Subcutaneous abdominal adipose tissue (tissue), 5 donors: ENCODE results near the gene CLCN6.

Experiments
- H3K27ac ChIP-seq: one replicate; pipeline ENCODE4 v1.7.0; 2013; ENCODE audit warnings: low read depth, mild to moderate bottlenecking, inconsistent platforms, low read length, moderate library complexity
- H3K27me3 ChIP-seq, 5 donors: one replicate each; pipeline ENCODE4 v1.7.0; 2013; ENCODE audit warnings: low read length in 5 of 5, inconsistent platforms in 1 of 5; ENCODE audit not compliant: control insufficient read depth in 5 of 5, insufficient read depth in 4 of 5
- H3K36me3 ChIP-seq, 5 donors: one replicate each; pipeline ENCODE4 v1.7.0; 2013; ENCODE audit warnings: low read length in 5 of 5; ENCODE audit not compliant: control insufficient read depth in 5 of 5, insufficient read depth in 5 of 5
- H3K4me1 ChIP-seq, 5 donors: one replicate each; pipeline ENCODE4 v1.7.0; 2013; ENCODE audit warnings: low read length in 5 of 5, mild to moderate bottlenecking in 3 of 5, moderate library complexity in 1 of 5; ENCODE audit not compliant: control insufficient read depth in 5 of 5, insufficient read depth in 5 of 5
- H3K4me3 ChIP-seq, 5 donors: one replicate each; pipeline ENCODE4 v1.7.0; 2013; ENCODE audit warnings: low read length in 5 of 5, low read depth in 1 of 5
- H3K9ac ChIP-seq, 5 donors: one replicate each; pipeline ENCODE4 v1.7.0; 2013; ENCODE audit warnings: low read length in 5 of 5, mild to moderate bottlenecking in 4 of 5, moderate library complexity in 3 of 5
- H3K9me3 ChIP-seq, 5 donors: one replicate each; pipeline ENCODE4 v1.7.0; 2013; ENCODE audit warnings: low read length in 5 of 5; ENCODE audit not compliant: control insufficient read depth in 5 of 5
- donor health status: healthy.
- donor health status: healthy.
- donor health status: healthy.
- donor health status: healthy.
- donor health status: healthy.

CLCN6 gene

DNA sequence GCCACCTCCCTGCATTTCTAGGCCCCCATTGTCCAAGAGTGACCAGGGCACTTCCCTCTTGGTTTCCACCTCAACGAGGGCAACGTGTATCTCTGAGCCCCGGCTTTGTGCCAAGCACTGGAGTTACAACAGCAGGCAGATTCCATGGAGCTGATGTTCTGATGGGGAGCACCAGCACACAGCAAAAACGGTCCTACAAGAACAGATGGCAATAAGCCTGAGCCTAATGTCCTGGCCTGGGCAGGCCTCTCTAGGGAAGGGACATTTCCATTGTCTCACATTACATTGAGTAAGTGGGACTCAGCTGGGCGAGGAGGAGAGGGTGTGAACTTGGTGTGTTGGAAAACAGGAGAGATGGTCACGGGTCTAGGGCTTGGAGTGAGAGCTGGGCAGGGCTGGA, 79.9 kb downstream of the CLCN6 start:
- no peak overlapping the region for H3K4me3 ChIP-seq
- no peak overlapping the region for H3K9ac ChIP-seq
- H3K27ac ChIP-seq = no peak overlapping the region
- peaks cover 0 to 14% (median 1%) of the 10 kb centered on the region in 5 donors for H3K4me1 ChIP-seq
- no peaks in the 10 kb centered on the region for H3K36me3 ChIP-seq
- H3K9me3 ChIP-seq = no peaks in the 10 kb centered on the region
- H3K27me3 ChIP-seq = peaks cover 0 to 16% (median 8%) of the 10 kb centered on the region in 5 donors

DNA sequence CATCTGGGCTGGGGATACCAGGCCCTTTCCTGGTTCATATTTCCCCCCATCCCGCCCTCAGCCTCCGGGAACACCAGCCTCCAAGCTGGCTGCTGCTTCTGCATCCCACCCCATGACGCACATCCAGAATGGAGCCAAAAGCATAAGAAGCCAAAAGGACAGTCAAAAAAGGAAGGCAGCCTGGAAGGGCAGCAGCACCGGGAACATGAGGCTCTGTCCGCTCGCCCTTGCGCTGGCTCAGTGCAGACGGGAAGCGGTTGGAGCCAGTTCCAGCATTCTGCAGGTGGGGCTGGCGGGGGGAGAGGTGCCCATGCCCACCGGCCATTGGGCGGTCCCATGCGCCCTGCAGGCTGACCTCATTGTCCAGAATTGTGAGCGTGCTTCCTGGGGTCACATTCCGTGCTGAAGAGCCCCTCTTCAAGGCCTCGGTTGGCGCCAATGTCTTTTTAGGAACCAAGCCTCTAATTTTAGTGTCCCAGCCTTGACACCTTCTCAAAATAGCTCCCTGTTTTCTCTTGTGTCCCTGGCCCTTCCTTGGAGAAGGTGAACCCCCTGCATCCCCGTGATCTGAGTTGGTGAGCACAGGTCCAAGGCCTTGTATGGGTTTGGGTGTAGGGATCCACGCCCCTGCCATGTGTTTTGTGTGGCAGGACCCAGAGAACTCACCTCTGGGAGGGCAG, 81.1 kb downstream of the CLCN6 start:
- Histone ChIP-seq H3K4me3 (no peak overlapping the region), H3K36me3 (no peaks in the 10 kb centered on the region), H3K9ac (no peak overlapping the region), H3K27ac (no peak overlapping the region), H3K27me3 (peaks cover under 1 to 16% (median 7%) of the 10 kb centered on the region in 5 donors), H3K4me1 (peaks cover 0 to 7% (median 0%) of the 10 kb centered on the region in 5 donors), H3K9me3 (no peaks in the 10 kb centered on the region)

DNA sequence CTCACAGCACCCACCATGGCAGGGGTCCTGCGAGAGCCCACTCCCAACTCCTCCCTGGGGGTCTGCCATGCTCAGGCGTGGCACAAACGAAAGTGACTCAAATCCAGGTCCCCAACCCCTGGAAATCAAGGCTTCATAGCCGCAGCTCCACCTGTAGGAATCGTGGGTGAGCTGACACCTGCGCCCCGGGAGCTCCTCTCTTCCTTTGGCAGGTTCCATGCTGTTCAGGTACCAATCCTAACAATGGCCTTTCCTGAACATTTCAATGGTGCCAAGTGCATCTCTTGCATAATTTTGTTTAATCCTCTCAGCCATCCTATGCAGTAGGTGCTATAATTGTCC, 81.6 kb downstream of the CLCN6 start:
- no peak overlapping the region for H3K27ac ChIP-seq
- H3K4me1 ChIP-seq = peaks cover 0 to 7% (median 0%) of the 10 kb centered on the region in 5 donors

DNA sequence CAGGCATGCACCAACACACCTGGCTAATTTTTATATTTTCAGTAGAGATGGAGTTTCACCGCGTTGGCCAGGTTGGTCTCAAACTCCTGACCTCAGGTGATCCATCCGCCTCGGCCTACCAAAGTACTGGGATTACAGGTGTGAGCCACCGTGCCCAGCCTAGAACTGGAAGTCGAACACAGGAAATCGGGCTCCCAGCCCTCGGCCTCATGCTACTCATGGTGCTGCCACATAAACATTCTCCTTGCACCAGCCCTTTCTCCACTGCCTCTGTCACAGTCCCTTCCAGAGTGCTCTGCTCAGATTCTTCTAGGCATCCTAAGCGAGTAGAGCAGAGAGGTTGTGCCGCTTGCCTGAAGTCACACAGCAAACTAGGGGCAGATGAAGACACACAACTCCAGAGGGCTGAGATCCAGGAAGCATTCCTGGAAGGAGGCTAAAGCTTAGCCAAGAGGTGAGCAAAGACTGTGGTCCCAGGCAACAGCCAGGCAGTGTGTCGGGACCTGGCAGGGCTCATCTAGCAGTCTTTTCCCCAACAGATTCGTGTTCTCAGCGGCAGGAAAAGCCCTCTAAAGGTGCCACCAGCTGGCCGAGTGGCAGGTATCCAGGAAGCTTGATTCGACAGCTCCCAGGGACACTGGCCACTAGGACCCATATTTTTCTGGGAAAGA, 82.3 kb downstream of the CLCN6 start:
- Histone ChIP-seq H3K9me3 (no peaks in the 10 kb centered on the region), H3K27ac (no peak overlapping the region), H3K27me3 (peaks cover 3 to 10% (median 4%) of the 10 kb centered on the region in 5 donors), H3K9ac (no peak overlapping the region), H3K36me3 (no peaks in the 10 kb centered on the region), H3K4me3 (no peak overlapping the region), H3K4me1 (peaks cover 0 to 2% (median 0%) of the 10 kb centered on the region in 5 donors)

More for the DNA sequence above, 81.6 kb downstream of the CLCN6 start:
- Histone ChIP-seq H3K27me3 (peaks cover 4 to 16% (median 7%) of the 10 kb centered on the region in 5 donors), H3K9ac (no peak overlapping the region), H3K9me3 (no peaks in the 10 kb centered on the region), H3K4me3 (no peak overlapping the region), H3K36me3 (no peaks in the 10 kb centered on the region)

DNA sequence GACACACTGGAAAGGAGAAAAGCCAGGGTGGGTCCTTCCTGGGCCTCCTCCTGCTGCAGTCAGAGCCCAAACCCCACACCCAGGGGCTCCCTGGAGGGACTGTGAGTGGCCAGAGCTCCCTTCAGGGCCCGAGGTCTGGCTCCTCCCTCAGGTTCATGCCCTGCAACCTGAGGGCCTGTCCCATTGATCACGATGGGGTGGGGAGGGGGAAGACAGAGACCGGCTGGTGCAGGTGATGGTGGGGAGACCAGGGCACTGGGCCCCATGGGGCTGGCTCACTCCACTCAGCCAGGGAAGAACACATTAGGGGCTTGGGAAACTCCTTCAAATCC, 82.9 kb downstream of the CLCN6 start:
- Histone ChIP-seq H3K4me3 (no peak overlapping the region), H3K9me3 (no peaks in the 10 kb centered on the region), H3K4me1 (peaks cover 0 to 2% (median 0%) of the 10 kb centered on the region in 5 donors), H3K27me3 (peaks cover 3 to 10% (median 4%) of the 10 kb centered on the region in 5 donors), H3K27ac (no peak overlapping the region), H3K9ac (no peak overlapping the region), H3K36me3 (no peaks in the 10 kb centered on the region)

DNA sequence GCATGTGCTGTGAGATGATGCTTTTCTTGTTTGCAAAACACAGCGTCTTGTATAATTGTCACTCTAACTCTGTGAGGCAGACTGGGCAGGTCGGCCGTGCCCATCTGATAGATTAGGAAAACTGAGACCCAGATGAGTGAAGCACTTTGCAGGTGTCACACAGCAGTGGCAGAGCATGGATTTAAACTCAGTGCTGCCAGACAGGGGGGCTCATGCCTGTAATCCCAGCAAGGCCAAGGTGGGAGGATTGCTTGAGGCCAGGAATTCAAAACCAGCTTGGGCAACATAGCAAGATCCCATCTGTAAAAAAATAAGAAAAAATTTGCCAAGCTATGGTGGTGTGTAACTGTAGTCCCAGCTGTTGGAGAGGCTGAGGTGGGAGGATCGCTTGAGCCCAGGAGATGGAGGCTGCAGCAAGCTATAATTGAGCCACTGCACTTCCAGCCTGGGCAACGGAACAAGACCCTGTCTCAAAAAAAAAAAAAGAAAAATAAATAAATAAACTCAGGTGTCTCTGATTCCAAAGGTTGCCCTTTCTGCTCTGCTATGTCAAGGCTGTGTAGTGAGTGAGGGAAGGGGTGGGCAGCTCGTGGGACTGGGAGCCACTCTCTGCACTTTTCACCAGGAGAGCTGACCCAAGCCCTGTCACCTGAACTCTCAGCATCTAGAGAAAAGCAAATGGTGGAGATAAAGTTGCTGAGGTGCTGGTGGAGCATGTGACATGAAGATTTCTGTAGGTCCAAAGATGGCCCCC, 85.6 kb downstream of the CLCN6 start:
- no peak overlapping the region for H3K9ac ChIP-seq
- no peaks in the 10 kb centered on the region for H3K36me3 ChIP-seq
- peaks cover 2 to 16% (median 4%) of the 10 kb centered on the region in 5 donors for H3K27me3 ChIP-seq
- peaks cover 0 to 2% (median 0%) of the 10 kb centered on the region in 5 donors for H3K4me1 ChIP-seq
- H3K9me3 ChIP-seq = no peaks in the 10 kb centered on the region
- H3K27ac ChIP-seq = no peak overlapping the region
- H3K4me3 ChIP-seq = no peak overlapping the region
